Smooth muscle cell of the pulmonary artery (primary cell): ENCODE data around the gene KRTAP4-9. TPM values are rescaled to one million over a fixed set of nuclear protein-coding genes. Genes with fewer than 3 reads are reported as not detected.

ENCODE experiments used
- total RNA-seq: library from RNA; depleted of rRNA; stranded (reverse); fragments of >200 nt; gene quantifications from 2 replicates; pipeline ENCODE4 v1.2.3, GENCODE V29; 2014

The KRTAP4-9 gene
- not detected in 2 replicates for total RNA-seq

GRCh38 chr17:41105347-41105746 lies at the start of gene KRTAP4-9:
TSS of gene KRTAP4-9 (plus strand) at chr17:41105389. CDS start at chr17:41105389, 0 bp downstream.

GRCh38 chr17:41060052-41060604 lies 45.1 kb upstream of the KRTAP4-9 start, which contains the start of gene KRTAP2-3:
TSS of gene KRTAP2-3 (minus strand) at chr17:41060114. CDS start at chr17:41060050, 64 bp downstream.

GRCh38 chr17:41065829-41066624 lies 39.2 kb upstream of the KRTAP4-9 start, which contains the start of gene KRTAP2-4:
TSS of gene KRTAP2-4 (minus strand) at chr17:41065879. CDS start at chr17:41065845, 34 bp downstream.

GRCh38 chr17:41084100-41084856 lies 20.9 kb upstream of the KRTAP4-9 start, which contains the start of gene KRTAP4-7:
TSS of gene KRTAP4-7 (plus strand) at chr17:41084150. CDS start at chr17:41084207, 57 bp downstream.

GRCh38 chr17:41098042-41098441 lies 7.1 kb upstream of the KRTAP4-9 start, which contains the start of gene KRTAP4-8:
TSS of gene KRTAP4-8 (minus strand) at chr17:41098142. CDS start at chr17:41098084, 58 bp downstream.

GRCh38 chr17:41101586-41102259 lies 3.5 kb upstream of the KRTAP4-9 start, which contains the start of gene KRTAP4-16:
TSS of gene KRTAP4-16 (minus strand) at chr17:41102209. CDS start at chr17:41102209, 0 bp downstream.

GRCh38 chr17:41117846-41118386 lies 12.7 kb downstream of the KRTAP4-9 start, which contains the start of gene KRTAP4-11:
TSS of gene KRTAP4-11 (minus strand) at chr17:41118373. CDS start at chr17:41118315, 58 bp downstream.

GRCh38 chr17:41123991-41124371 lies 18.8 kb downstream of the KRTAP4-9 start, which contains the start of gene KRTAP4-12:
TSS of gene KRTAP4-12 (minus strand) at chr17:41124182. CDS start at chr17:41124122, 60 bp downstream.

GRCh38 chr17:41140360-41141131 lies 35.4 kb downstream of the KRTAP4-9 start, which contains the start of gene KRTAP4-6:
TSS of gene KRTAP4-6 (minus strand) at chr17:41140544. CDS start at chr17:41140487, 57 bp downstream.

GRCh38 chr17:41149652-41149985 lies 44.4 kb downstream of the KRTAP4-9 start, which contains the start of gene KRTAP4-5:
TSS of gene KRTAP4-5 (minus strand) at chr17:41149825. CDS start at chr17:41149767, 58 bp downstream.

Other genes starting within 250 kb of the KRTAP4-9 start
- not detected in 2 replicates for gene KRT12, start 238.2 kb upstream of the KRTAP4-9 start, total RNA-seq
- gene KRT20, start 220.1 kb upstream of the KRTAP4-9 start, total RNA-seq = not detected in 2 replicates
- not detected in 2 replicates for gene KRT23, start 167.7 kb upstream of the KRTAP4-9 start, total RNA-seq
- not detected in 2 replicates for gene KRT39, start 138.4 kb upstream of the KRTAP4-9 start, total RNA-seq
- gene KRT40, start 121.1 kb upstream of the KRTAP4-9 start, total RNA-seq = not detected in 2 replicates
- not detected in 2 replicates for gene KRTAP3-3, start 111.2 kb upstream of the KRTAP4-9 start, total RNA-seq
- not detected in 2 replicates for gene KRTAP3-2, start 105.5 kb upstream of the KRTAP4-9 start, total RNA-seq
- not detected in 2 replicates for gene KRTAP3-1, start 96.3 kb upstream of the KRTAP4-9 start, total RNA-seq
- 0.72 and 1.6 TPM in 2 replicates for gene KRTAP1-5, start 78.2 kb upstream of the KRTAP4-9 start, total RNA-seq
- not detected in 2 replicates for gene KRTAP1-4, start 75.2 kb upstream of the KRTAP4-9 start, total RNA-seq
- gene KRTAP1-3, start 70.5 kb upstream of the KRTAP4-9 start, total RNA-seq = not detected in 2 replicates
- not detected in 2 replicates for gene KRTAP1-1, start 63.9 kb upstream of the KRTAP4-9 start, total RNA-seq
- not detected in 2 replicates for gene KRTAP2-1, start 58.1 kb upstream of the KRTAP4-9 start, total RNA-seq
- gene KRTAP2-2, start 50.2 kb upstream of the KRTAP4-9 start, total RNA-seq = not detected in 2 replicates
- 0.56 TPM in 1 of 2 replicates, not detected in the other for gene KRTAP2-3, start 45.3 kb upstream of the KRTAP4-9 start, total RNA-seq
- not detected in 2 replicates for gene KRTAP2-4, start 39.5 kb upstream of the KRTAP4-9 start, total RNA-seq
- gene KRTAP4-7, start 21.2 kb upstream of the KRTAP4-9 start, total RNA-seq = not detected in 2 replicates
- not detected in 2 replicates for gene KRTAP4-8, start 7.2 kb upstream of the KRTAP4-9 start, total RNA-seq
- gene KRTAP4-16, start 3.2 kb upstream of the KRTAP4-9 start, total RNA-seq = not detected in 2 replicates
- not detected in 2 replicates for gene KRTAP4-11, start 13.0 kb downstream of the KRTAP4-9 start, total RNA-seq
- not detected in 2 replicates for gene KRTAP4-12, start 18.8 kb downstream of the KRTAP4-9 start, total RNA-seq
- gene KRTAP4-6, start 35.2 kb downstream of the KRTAP4-9 start, total RNA-seq = not detected in 2 replicates
- gene KRTAP4-5, start 44.4 kb downstream of the KRTAP4-9 start, total RNA-seq = not detected in 2 replicates
- gene KRTAP4-4, start 55.4 kb downstream of the KRTAP4-9 start, total RNA-seq = not detected in 2 replicates
- not detected in 2 replicates for gene KRTAP4-3, start 62.8 kb downstream of the KRTAP4-9 start, total RNA-seq
- not detected in 2 replicates for gene KRTAP4-2, start 72.8 kb downstream of the KRTAP4-9 start, total RNA-seq
- gene KRTAP4-1, start 79.5 kb downstream of the KRTAP4-9 start, total RNA-seq = not detected in 2 replicates
- gene KRTAP9-1, start 84.5 kb downstream of the KRTAP4-9 start, total RNA-seq = not detected in 2 replicates
- not detected in 2 replicates for gene KRTAP9-2, start 121.3 kb downstream of the KRTAP4-9 start, total RNA-seq
- gene KRTAP9-3, start 127.1 kb downstream of the KRTAP4-9 start, total RNA-seq = not detected in 2 replicates
- not detected in 2 replicates for gene KRTAP9-8, start 132.6 kb downstream of the KRTAP4-9 start, total RNA-seq
- gene KRTAP9-4, start 144.3 kb downstream of the KRTAP4-9 start, total RNA-seq = not detected in 2 replicates
- gene KRTAP9-9, start 150.0 kb downstream of the KRTAP4-9 start, total RNA-seq = not detected in 2 replicates
- not detected in 2 replicates for gene KRTAP9-6, start 160.0 kb downstream of the KRTAP4-9 start, total RNA-seq
- not detected in 2 replicates for gene KRTAP9-7, start 170.3 kb downstream of the KRTAP4-9 start, total RNA-seq
- gene KRTAP29-1, start 197.5 kb downstream of the KRTAP4-9 start, total RNA-seq = not detected in 2 replicates
- not detected in 2 replicates for gene KRTAP16-1, start 203.9 kb downstream of the KRTAP4-9 start, total RNA-seq
- gene KRTAP17-1, start 210.3 kb downstream of the KRTAP4-9 start, total RNA-seq = not detected in 2 replicates
- not detected in 2 replicates for gene KRT33A, start 245.4 kb downstream of the KRTAP4-9 start, total RNA-seq